Kidney epithelial cell (primary cell): ENCODE data around the gene NEUROD1. TPM values are rescaled to one million over a fixed set of nuclear protein-coding genes. Genes with fewer than 3 reads are reported as not detected.

Experiments used
- DNase-seq: peaks from one replicate; pipeline ENCODE4 v3.0.0-alpha.2; 2010; ENCODE audit warnings: low read depth
- H3K27me3 ChIP-seq: 2 replicates; pipeline ENCODE4 v1.6.0; 2011; ENCODE audit warnings: low read length; ENCODE audit not compliant: control insufficient read depth, insufficient read depth
- H3K36me3 ChIP-seq: 2 replicates; pipeline ENCODE4 v1.5.1; 2011; ENCODE audit warnings: low read length; ENCODE audit not compliant: control insufficient read depth, insufficient read depth
- H3K4me3 ChIP-seq: 2 replicates; pipeline ENCODE4 v1.5.1; 2011; ENCODE audit warnings: low read depth, mild to moderate bottlenecking, control low read depth, low read length
- total RNA-seq: library from RNA; depleted of rRNA; stranded (reverse); fragments of >200 nt; gene quantifications from 2 replicates; pipeline ENCODE4 v1.2.3, GENCODE V29; 2015
- TF ChIP-seq, protein P1 (sequence below): IDR thresholded peaks from 2 replicates; pipeline ENCODE4 v1.5.1; 2011; ENCODE audit warnings: mild to moderate bottlenecking, moderate library complexity, low read length, control low read depth, inconsistent platforms; ENCODE audit not compliant: insufficient read depth, poor library complexity, severe bottlenecking

NEUROD1 gene
- total RNA-seq, 1 donor from 2014 or later = not detected

DNA sequence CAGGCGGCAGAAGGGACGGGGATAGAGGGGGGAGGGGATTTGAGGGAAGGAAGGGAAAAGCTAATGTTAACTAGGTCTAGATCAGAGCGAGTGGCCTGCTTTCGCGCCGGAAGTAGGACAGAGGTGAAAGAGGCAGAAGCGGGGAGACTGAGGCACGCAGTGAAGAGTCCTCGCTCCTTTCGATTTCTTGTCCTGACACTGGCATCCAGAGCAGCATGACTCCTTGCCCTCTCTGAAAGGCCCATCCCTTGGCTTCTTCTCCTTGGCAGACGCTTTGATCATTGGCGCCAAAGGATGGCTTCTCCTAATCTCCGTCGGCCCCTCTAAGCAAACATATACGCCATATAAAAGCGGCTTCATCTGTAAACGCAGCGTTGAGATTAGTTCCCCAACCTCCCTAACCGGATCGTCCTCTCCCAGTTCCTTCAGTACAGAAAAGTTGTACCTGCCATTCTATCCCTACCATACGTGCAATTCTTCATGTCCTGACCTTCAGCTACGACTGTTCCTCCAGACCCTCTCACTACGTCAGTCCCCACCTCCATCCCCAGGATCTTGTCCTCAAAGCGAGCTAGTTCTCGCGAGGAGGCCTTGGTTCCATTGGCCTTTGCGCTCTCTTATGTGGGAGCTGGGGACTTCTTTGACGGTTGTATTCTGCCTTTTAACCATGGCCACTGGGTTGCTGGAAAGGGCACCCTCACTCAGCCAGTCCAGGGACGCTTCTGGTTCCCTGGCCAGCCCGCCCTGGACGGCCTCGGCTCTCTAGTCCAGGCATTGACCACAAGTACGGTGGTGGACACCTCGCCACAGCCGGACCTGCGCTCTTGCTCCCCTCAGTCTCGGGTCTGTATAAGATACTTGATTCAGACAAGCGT is 857 bp upstream of the NEUROD1 start:
- Histone ChIP-seq H3K36me3 (no peaks in the 10 kb centered on the region), H3K27me3 (peaks cover 76% of the 10 kb centered on the region), H3K4me3 (no peak overlapping the region)
- TF ChIP-seq, protein P1, sequence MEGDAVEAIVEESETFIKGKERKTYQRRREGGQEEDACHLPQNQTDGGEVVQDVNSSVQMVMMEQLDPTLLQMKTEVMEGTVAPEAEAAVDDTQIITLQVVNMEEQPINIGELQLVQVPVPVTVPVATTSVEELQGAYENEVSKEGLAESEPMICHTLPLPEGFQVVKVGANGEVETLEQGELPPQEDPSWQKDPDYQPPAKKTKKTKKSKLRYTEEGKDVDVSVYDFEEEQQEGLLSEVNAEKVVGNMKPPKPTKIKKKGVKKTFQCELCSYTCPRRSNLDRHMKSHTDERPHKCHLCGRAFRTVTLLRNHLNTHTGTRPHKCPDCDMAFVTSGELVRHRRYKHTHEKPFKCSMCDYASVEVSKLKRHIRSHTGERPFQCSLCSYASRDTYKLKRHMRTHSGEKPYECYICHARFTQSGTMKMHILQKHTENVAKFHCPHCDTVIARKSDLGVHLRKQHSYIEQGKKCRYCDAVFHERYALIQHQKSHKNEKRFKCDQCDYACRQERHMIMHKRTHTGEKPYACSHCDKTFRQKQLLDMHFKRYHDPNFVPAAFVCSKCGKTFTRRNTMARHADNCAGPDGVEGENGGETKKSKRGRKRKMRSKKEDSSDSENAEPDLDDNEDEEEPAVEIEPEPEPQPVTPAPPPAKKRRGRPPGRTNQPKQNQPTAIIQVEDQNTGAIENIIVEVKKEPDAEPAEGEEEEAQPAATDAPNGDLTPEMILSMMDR = no peak
- no peak for DNase-seq

DNA sequence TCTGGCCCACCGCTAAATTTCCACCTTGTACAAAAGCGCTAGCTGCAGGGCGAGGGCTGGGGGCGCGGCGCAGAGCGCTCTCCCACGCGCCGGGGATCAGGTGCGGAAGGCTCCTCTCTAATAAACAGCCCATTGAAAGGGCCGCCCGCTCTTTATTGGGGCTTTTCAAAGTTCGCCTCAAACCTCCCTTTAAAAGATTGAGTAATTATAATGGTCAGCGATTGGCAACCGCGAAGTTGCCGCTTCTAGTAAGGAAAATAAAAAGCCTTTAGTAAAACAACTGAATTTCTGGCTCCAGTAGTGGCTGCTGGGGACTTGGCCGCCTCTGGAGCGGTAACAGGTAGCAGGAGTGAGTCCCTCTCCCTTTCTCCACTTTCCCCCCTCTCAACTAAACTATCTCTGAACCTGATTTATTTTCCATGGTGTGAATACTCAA is 755 bp downstream of the NEUROD1 start:
- Histone ChIP-seq H3K36me3 (no peaks in the 10 kb centered on the region), H3K4me3 (no peak overlapping the region), H3K27me3 (peaks cover 70% of the 10 kb centered on the region)
- DNase-seq = no peak
- TF ChIP-seq, protein P1 = no peak

DNA sequence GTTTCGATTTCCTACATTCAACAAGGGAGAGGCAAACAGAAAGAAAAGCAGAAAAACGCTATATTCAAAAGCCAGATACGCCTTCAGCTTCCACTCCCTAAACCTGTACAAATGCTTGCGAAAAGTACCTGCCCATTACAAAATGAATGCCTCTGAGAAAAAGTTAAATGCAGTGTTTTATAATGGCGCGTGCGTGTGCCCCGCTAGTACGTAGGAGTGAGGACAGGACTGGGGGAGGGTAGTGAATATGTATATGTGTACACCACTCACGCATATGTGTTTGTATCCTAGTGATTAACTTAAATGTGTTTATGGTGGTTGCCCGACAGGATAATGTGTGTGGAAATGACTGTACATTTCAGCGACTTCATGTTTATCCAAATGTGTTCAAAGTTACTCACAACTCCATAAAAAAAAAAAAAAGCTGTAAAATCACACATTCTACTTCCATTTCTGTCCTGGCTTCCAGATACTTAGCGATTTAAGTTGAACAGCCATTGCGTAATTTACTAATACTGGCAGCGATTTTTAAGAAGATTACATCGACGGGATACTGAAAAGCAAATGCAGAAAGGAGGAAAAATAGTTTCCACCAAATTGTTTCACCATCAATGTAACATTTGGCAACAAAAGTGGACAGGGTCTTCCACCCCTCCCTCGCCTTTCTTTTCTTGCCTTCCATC is 1.3 kb downstream of the NEUROD1 start:
- TF ChIP-seq, protein P1 = no peak
- H3K36me3 ChIP-seq = no peaks in the 10 kb centered on the region
- H3K27me3 ChIP-seq = peaks cover 65% of the 10 kb centered on the region
- H3K4me3 ChIP-seq = no peak overlapping the region
- no peak for DNase-seq

DNA sequence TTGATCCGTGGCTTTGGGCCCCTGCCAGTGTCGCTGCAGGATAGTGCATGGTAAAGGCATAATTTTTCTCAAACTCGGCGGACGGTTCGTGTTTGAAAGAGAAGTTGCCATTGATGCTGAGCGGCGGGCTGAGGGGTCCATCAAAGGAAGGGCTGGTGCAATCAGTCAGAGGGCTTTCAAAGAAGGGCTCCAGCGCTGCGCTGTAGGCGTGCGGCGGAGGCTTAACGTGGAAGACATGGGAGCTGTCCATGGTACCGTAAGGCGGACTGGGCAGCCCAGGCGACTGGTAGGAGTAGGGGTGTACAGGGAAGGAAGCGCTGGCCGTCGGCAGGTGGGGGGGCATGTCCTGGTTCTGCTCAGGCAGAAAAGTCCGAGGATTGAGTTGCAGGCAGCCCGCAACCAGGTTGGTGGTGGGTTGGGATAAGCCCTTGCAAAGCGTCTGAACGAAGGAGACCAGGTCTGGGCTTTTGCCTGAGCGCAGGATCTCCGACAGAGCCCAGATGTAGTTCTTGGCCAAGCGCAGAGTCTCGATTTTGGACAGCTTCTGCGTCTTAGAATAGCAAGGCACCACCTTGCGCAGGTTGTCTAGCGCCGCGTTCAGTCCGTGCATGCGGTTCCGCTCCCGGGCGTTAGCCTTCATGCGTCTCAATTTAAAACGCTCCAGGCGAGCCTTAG is 2.3 kb downstream of the NEUROD1 start:
- no peak overlapping the region for H3K4me3 ChIP-seq
- DNase-seq = no peak
- H3K36me3 ChIP-seq = no peaks in the 10 kb centered on the region
- TF ChIP-seq, protein P1 = no peak
- H3K27me3 ChIP-seq = peaks cover 58% of the 10 kb centered on the region

DNA sequence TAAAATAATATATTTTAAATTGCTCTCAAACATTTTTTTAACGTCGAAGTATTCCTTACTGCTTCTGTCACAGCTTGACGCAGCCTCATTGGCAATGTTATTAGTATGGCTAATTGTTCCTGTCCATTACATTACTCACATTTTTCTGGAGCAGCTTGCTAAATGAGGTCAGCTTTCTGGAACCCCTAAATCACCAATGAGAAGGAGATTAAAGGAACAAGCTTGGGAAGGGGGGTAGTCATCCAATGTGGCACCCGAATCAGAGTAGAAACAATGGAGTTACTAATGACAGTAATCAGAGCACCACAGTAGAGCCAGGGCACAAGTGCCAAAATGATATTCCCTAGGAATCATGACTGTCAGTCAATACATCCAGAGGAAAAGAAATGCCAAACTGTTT is 5.1 kb downstream of the NEUROD1 start:
- Histone ChIP-seq H3K4me3 (no peak overlapping the region), H3K27me3 (peaks cover 30% of the 10 kb centered on the region), H3K36me3 (no peaks in the 10 kb centered on the region)
- TF ChIP-seq, protein P1 = no peak
- DNase-seq = no peak
